22Rv1 (cell line): ENCODE results near the gene RO60.
"Not testable (repeated sequence)": the region's sequence is repeated elsewhere in the genome, so short reads cannot be mapped to it uniquely, and the experiment has no call there.

Experiments
- H3K27ac ChIP-seq: fragments of 450-650 bp; 2 replicates; pipeline ENCODE4 v1.5.1; 2017
- CTCF ChIP-seq: fragments of 450-650 bp; IDR thresholded peaks from 2 replicates; pipeline ENCODE4 v1.5.1; 2017; ENCODE audit warnings: mild to moderate bottlenecking
- ZFX ChIP-seq: fragments of 450-650 bp; IDR thresholded peaks from 2 replicates; pipeline ENCODE4 v1.6.1; 2017; ENCODE audit warnings: antibody characterized with exemption, borderline replicate concordance

The RO60 gene

DNA sequence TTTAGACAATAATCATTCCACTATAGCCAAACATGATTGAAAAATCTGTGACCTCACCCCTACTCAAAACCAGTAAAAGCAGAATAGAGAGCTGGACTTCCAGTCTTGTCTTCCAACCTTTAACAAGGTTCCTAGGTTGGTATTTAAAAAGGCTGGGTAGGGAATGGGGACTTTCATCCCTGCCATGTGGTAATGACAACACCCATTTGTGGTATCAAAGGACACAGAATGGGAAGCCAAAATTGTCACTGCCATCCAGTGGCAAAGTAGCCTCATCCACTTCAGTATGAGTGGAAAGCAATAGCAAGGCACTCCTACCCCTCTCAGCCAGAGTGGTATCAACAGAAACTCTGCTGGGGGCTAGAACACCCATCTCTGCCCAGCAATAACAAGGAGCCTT is 34.2 kb upstream of the RO60 start:
- H3K27ac ChIP-seq, result peak overlapping the region; percentile 21
- TF ChIP-seq ZFX (no peak), CTCF (peak; percentile 13; the same call in 1 of the 2 replicates)

GRCh38 chr1:193030280-193030679 is 29.1 kb upstream of the RO60 start:
- peak overlapping the region; percentile 10 for H3K27ac ChIP-seq
- TF ChIP-seq ZFX (no peak), CTCF (no peak)

DNA sequence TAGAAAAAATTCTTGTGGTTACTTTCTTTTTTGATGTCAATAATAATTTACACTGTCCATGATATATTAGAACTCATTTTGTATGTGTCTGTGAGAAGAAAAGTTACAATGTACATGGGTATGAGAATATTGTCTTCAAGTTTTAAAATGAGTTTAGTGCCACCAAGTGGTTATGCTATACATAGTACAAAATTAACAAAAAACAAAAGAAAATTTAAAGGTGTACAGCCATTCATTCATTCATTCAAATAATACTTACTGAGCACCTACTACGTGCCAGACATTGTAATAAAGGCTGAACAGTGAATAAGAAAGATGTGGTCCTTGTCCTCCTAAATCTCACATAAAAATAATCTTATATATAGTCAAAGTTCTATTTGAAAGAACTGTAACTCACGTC is 28.0 kb upstream of the RO60 start:
- TF ChIP-seq CTCF, result peak; percentile 72
- TF ChIP-seq ZFX, result no peak
- H3K27ac ChIP-seq, result no peak overlapping the region

DNA sequence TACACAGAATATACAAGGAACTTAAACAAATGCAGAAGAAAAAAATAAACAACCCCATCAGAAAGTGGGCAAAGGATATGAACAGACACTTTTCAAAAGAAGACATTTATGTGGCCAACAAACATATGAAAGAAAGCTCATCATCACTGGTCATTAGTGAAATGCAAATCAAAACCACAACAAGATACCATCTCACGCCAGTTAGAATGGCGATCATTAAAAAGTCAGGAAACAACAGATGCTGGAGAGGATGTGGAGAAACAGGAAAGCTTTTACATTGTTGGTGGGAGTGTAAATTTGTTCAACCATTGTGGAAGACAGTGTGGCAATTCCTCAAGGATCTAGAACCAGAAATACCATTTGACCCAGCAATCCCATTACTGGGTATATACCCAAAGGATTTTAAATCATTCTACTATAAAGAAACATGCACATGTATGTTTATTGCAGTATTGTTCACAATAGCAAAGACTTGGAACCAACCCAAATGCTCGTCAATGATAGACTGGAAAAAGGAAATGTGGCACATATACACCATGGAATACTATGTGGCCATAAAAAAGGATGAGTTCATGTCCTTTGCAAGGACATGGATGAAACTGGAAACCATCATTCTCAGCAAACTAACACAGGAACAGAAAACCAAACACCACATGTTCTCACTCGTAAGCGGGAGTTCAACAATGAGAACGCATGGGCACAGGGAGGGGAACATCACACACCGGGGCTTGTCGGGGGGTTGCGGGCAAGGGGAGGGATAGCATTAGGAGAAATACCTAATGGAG is 26.6 kb upstream of the RO60 start:
- not testable (repeated sequence) for H3K27ac ChIP-seq

GRCh38 chr1:193033610-193034009 is 25.8 kb upstream of the RO60 start:
- no peak overlapping the region for H3K27ac ChIP-seq
- no peak for TF ChIP-seq ZFX
- no peak for TF ChIP-seq CTCF

DNA sequence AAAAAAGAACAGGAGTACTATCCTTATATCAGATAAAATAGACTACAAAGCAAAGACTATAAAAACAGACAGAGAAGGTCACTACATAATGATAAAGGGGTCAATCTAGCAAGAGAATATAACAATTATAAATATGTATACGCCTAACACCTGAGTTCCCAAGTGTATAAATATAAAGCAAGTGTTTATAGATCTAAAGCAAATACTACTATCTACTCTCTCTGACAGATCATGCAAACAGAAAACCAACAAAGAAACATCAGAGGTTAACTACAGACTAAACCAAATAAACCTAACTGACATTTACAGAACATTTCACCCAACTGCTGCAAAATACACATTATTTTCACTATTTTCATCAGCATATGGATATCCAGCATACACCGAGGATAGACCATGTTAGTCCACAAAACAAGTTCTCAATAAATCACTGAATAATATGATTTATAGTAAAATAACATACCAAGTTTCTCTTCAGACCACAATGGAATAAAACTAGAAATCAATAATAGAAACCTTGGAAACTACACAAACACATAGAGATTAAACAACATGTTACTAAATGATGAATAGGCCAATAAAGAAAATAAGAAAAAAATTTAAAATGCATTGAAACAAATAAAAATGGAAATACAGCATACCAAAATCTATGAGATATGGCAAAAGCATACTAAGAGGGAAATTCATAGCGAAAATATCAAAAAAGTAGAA is 22.9 kb upstream of the RO60 start:
- H3K27ac ChIP-seq, result peak overlapping the region; percentile 13; the same call in 1 of the 2 replicates
- no peak for TF ChIP-seq CTCF
- TF ChIP-seq ZFX, result no peak

DNA sequence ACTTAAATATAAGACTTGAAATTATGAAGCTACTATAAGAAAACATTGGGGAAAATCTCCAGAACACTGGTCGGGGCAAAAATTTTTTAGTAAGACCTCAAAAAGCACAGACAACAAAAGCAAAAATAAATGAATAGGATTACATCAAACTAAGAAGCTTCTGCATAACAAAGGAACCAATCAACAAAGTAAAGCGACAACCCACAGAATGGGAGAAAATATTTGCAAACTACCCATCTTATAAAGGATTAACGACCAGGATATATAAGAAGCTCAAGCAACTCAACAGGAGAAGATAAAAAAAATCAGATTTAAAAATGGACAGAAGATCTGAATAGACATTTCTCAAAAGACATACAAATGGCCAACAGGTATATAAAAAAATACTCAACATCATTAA is 19.4 kb upstream of the RO60 start:
- TF ChIP-seq ZFX (no peak), CTCF (no peak)
- no peak overlapping the region for H3K27ac ChIP-seq
